Caco-2 (cell line): Measurements from ENCODE around the gene ZNF576. TPM values are rescaled to one million over a fixed set of nuclear protein-coding genes. Genes with fewer than 3 reads are reported as not detected.

ENCODE experiments used
- BruUV-seq: library from RNA; stranded (reverse); fragments of 400-500 nt; replicated peaks from 2 replicates; lab custom pipeline; 2021; lab: Mats Ljungman, UMichigan
- CTCF ChIA-PET: fragments of 300-600 bp; sonication (Branson Sonifier 250); formaldehyde crosslinking; loops from one replicate; lab custom pipeline; 2022; ENCODE audit warnings: antibody characterized with exemption; lab: Charles Lee
- POLR2A ChIA-PET: fragments of 300-600 bp; sonication (Branson Sonifier 250); formaldehyde crosslinking; loops from one replicate; lab custom pipeline; 2022; ENCODE audit warnings: antibody characterized with exemption; lab: Charles Lee
- DNase-seq, 2 experiments: peaks; one replicate each; pipeline versions ENCODE4 v3.0.0 to v3.0.0-alpha.2; 2020 to 2022
- H3K27me3 ChIP-seq: replicated peaks from 2 replicates; pipeline ENCODE4 v1.6.0; 2011; ENCODE audit warnings: low read length; ENCODE audit not compliant: control insufficient read depth, insufficient read depth
- H3K36me3 ChIP-seq: 2 replicates; pipeline ENCODE4 v1.5.1; 2011; ENCODE audit warnings: low read length; ENCODE audit not compliant: control insufficient read depth, insufficient read depth
- H3K4me1 ChIP-seq: fragments of 250-450 bp; sonication (Bioruptor Pico); 2 replicates; pipeline ENCODE4 v1.5.1; 2020; ENCODE audit warnings: mild to moderate bottlenecking
- H3K4me3 ChIP-seq: 2 replicates; pipeline ENCODE4 v1.5.1; 2011; ENCODE audit warnings: low read depth, mild to moderate bottlenecking, control low read depth, low read length
- H3K9me3 ChIP-seq: fragments of 250-450 bp; sonication (Bioruptor Pico); 2 replicates; pipeline ENCODE4 v1.5.1; 2020; ENCODE audit warnings: mild to moderate bottlenecking, moderate library complexity
- H3K27ac Mint-ChIP-seq: one replicate; pipeline ENCODE4 v1.8.0; 2022; ENCODE audit warnings: mixed read lengths; ENCODE audit not compliant: unreplicated experiment
- H3K27me3 Mint-ChIP-seq: one replicate; pipeline ENCODE4 v1.8.0; 2022; ENCODE audit warnings: mixed read lengths; ENCODE audit not compliant: insufficient read depth, unreplicated experiment
- H3K36me3 Mint-ChIP-seq: one replicate; pipeline ENCODE4 v1.8.0; 2022; ENCODE audit warnings: mild to moderate bottlenecking, mixed read lengths; ENCODE audit not compliant: insufficient read depth, unreplicated experiment
- H3K4me1 Mint-ChIP-seq: one replicate; pipeline ENCODE4 v1.8.0; 2022; ENCODE audit warnings: low read depth, mixed read lengths; ENCODE audit not compliant: unreplicated experiment
- H3K4me3 Mint-ChIP-seq: one replicate; pipeline ENCODE4 v1.8.0; 2022; ENCODE audit warnings: mild to moderate bottlenecking, moderate library complexity, mixed read lengths; ENCODE audit not compliant: unreplicated experiment
- H3K9me3 Mint-ChIP-seq: one replicate; pipeline ENCODE4 v1.8.0; 2022; ENCODE audit warnings: mixed read lengths; ENCODE audit not compliant: unreplicated experiment
- intact Hi-C: fragments of 100-400 bp; cut with micrococcal nuclease; formaldehyde crosslinking; loops from one replicate; pipeline ENCODE4 v1.10.0; 2022; ENCODE audit not compliant: unreplicated experiment
- total RNA-seq: library from RNA; stranded (reverse); gene quantifications from 2 replicates; pipeline ENCODE4 v1.2.3, GENCODE V29; 2022
- TF ChIP-seq, protein P1 (sequence below), 2 experiments: fragments of 200-600 bp in 1 of 2; IDR thresholded peaks; 1 replicate in 1 of 2; 2 replicates in 1 of 2; pipeline versions ENCODE4 v1.5.1 to v1.8.0; 2011 to 2022; ENCODE audit warnings: antibody characterized with exemption in 1 of 2, control low read depth in 1 of 2, inconsistent platforms in 1 of 2, low read depth in 1 of 2, low read length in 1 of 2, mild to moderate bottlenecking in 1 of 2, moderate library complexity in 1 of 2; ENCODE audit not compliant: insufficient read depth in 1 of 2, severe bottlenecking in 1 of 2, unreplicated experiment in 1 of 2

The ZNF576 gene
- total RNA-seq, 1 experiment from 2014 or later = 13.2 TPM

DNA sequence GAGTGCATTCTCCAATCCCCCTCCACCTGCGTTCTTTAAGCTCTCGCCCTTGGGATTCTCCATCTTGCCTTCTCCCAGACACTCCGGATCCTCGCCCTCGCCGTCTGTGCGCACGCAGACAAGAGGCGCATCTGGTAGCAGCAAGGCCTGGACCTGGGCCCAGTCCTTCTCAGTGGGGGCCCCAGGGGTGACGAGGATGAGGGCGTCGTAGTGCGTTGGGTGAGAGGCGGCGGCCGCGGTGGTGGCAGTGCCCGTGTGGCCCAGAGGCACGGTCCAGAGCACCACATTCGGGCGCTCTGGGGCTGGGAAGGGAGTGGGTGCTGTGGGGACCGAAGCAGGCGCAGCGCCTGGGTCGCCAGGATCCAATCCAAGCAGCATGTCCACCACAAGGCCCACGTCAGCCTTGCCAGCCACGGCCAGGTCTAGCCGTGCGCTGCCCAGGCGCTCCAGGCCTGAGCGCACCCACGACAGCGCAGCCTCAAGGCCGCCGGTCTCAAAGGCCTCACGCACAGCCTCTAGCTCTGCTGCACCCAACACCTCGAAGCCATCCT, 3.5 kb upstream of the ZNF576 start:
- intact Hi-C loops = loop anchor here (10.0 kb wide), 2 partner anchors 128 to 192 kb away; partner anchors contain the start of genes KCNN4 and LYPD3
- POLR2A ChIA-PET = no interaction called here
- no peak for DNase-seq
- Mint-ChIP-seq H3K9me3 (no peaks in the 10 kb centered on the region), H3K4me3 (peak overlapping the region; percentile 97), H3K27me3 (no peaks in the 10 kb centered on the region), H3K36me3 (peaks cover 45% of the 10 kb centered on the region), H3K27ac (peak overlapping the region; percentile 84), H3K4me1 (peaks cover 7% of the 10 kb centered on the region)
- H3K36me3 ChIP-seq = no peaks in the 10 kb centered on the region
- no peaks in the 10 kb centered on the region for H3K27me3 ChIP-seq
- peaks cover 6% of the 10 kb centered on the region; the same call in 1 of the 2 replicates for H3K4me1 ChIP-seq
- no peak overlapping the region for H3K4me3 ChIP-seq
- TF ChIP-seq, protein P1, sequence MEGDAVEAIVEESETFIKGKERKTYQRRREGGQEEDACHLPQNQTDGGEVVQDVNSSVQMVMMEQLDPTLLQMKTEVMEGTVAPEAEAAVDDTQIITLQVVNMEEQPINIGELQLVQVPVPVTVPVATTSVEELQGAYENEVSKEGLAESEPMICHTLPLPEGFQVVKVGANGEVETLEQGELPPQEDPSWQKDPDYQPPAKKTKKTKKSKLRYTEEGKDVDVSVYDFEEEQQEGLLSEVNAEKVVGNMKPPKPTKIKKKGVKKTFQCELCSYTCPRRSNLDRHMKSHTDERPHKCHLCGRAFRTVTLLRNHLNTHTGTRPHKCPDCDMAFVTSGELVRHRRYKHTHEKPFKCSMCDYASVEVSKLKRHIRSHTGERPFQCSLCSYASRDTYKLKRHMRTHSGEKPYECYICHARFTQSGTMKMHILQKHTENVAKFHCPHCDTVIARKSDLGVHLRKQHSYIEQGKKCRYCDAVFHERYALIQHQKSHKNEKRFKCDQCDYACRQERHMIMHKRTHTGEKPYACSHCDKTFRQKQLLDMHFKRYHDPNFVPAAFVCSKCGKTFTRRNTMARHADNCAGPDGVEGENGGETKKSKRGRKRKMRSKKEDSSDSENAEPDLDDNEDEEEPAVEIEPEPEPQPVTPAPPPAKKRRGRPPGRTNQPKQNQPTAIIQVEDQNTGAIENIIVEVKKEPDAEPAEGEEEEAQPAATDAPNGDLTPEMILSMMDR (IDR thresholded peaks at IDR 0.05; ENCODE audit: insufficient read depth in 1 of 2, low read depth in 1 of 2, low read length in 1 of 2, severe bottlenecking in 1 of 2, unreplicated experiment in 1 of 2) = no peak
- no peaks in the 10 kb centered on the region for H3K9me3 ChIP-seq
- no TSS peak for BruUV-seq
- CTCF ChIA-PET = no interaction called here

DNA sequence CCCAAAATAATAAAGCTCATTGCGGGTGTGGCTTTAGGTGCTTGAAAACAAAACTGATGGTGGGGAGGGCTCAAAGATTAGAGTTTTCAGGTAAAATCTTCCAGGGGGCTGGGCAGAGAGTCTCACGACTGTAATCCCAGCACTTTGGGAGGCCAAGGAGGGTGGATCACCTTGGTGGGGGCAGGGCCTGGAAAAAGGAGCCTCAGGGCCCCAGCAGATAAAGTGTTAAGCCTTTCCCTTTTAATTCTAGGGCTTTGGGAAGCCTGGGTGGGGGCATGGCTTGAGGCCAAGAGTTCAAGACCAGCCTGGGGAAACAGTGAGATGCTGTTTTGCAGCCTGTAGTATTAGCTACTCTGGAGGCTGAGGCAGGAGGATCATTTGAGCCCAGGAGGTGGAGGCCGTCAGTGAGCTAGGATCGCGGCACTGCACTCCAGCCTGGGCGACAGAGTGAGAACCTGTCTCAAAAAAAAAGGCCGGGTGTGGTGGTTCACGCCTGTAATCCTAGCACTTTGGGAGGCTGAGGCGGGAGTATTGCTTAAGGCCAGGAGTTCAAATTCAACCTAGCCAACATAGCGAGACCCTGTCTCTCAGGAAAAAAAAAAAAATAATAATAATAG, 2.2 kb upstream of the ZNF576 start:
- Histone ChIP-seq H3K4me3 (peak overlapping the region; percentile 73), H3K9me3 (no peaks in the 10 kb centered on the region), H3K36me3 (no peaks in the 10 kb centered on the region; the same call in 1 of the 2 replicates), H3K4me1 (peaks cover 6% of the 10 kb centered on the region; the same call in 1 of the 2 replicates), H3K27me3 (no peaks in the 10 kb centered on the region)
- no peaks in the 10 kb centered on the region for H3K9me3 Mint-ChIP-seq
- H3K27ac Mint-ChIP-seq = peak overlapping the region; percentile 95
- H3K4me1 Mint-ChIP-seq = peaks cover 7% of the 10 kb centered on the region
- DNase-seq = no peak
- BruUV-seq = no TSS peak
- intact Hi-C loops = loop anchor here (2.0 to 10.0 kb wide), 3 partner anchors 33 to 191 kb away; partner anchors contain the start of genes KCNN4 and LYPD3
- ChIA-PET POLR2A (interaction anchor here (0.7 to 0.8 kb wide), 2 partner anchors 74 to 161 kb away, joined by 3 read pairs; partner anchors contain the start of gene SMG9), CTCF (interaction anchor here (0.7 to 3.3 kb wide), 10 partner anchors 10 to 161 kb away, joined by 3 to 27 read pairs (median 6); partner anchors contain the start of genes PHLDB3, XRCC1 and ZNF575)
- peak overlapping the region; percentile 97 for H3K4me3 Mint-ChIP-seq
- no peaks in the 10 kb centered on the region for H3K27me3 Mint-ChIP-seq
- TF ChIP-seq, protein P1 (IDR thresholded peaks at IDR 0.05; ENCODE audit: insufficient read depth in 1 of 2, low read depth in 1 of 2, low read length in 1 of 2, severe bottlenecking in 1 of 2, unreplicated experiment in 1 of 2) = no peak
- peaks cover 52% of the 10 kb centered on the region for H3K36me3 Mint-ChIP-seq
